ENCODE measurements around the gene PPP1R8. TPM values are rescaled to one million over a fixed set of nuclear protein-coding genes. Genes with fewer than 3 reads are reported as not detected.

The PPP1R8 gene
- total and polyA plus RNA-seq, 4 donors, result 3.1 to 20.5 (median 17.5) TPM

DNA sequence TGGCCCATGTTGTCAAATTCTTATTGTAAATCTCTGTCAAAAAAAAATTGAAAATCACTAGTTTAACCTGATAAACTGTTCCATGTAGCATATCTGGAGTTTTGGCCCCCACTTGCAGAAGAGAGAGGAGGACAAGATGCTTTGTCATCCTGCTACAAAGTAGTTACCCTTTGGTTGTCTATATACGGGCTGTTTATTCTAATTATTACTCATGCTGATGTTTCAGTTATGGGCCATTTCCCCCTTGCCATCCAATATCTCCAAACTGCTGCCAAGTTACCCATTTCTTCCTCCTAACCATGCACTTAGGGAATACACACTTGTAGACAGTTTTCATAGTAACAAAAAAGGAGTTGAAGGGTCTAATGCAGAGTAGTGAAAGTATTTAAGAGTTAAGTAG is 35.0 kb upstream of the PPP1R8 start:
- no peaks in the 10 kb centered on the region for H3K27me3 ChIP-seq (ENCODE audit: control insufficient read depth in 4 of 4, insufficient read depth in 4 of 4, low read length in 3 of 4)
- WGBS, result 78% methylated on average over 1 of the region's 1 CpG
- peaks cover 1 to 52% (median 35%) of the 10 kb centered on the region in 4 donors for H3K36me3 ChIP-seq (ENCODE audit: control insufficient read depth in 4 of 4, insufficient read depth in 3 of 4, low read depth in 1 of 4, low read length in 3 of 4)
- no peaks in the 10 kb centered on the region for H3K9me3 ChIP-seq (ENCODE audit: control insufficient read depth in 4 of 4, low read length in 3 of 4)
- TF ChIP-seq MAX (IDR thresholded peaks at IDR 0.05) (no peak), TAF1 (conservative IDR thresholded peaks at IDR 0.05) (no peak), SP1 (IDR thresholded peaks at IDR 0.05) (no peak), HNF4A (conservative IDR thresholded peaks at IDR 0.05) (no peak), RAD21 (IDR thresholded peaks at IDR 0.05) (no peak), ATF3 (IDR thresholded peaks at IDR 0.05) (no peak), EGR1 (IDR thresholded peaks at IDR 0.05; ENCODE audit: low read depth in 2 of 2) (no peak), REST (IDR thresholded peaks at IDR 0.05) (no peak), GABPA (IDR thresholded peaks at IDR 0.05 in 1 of 2, conservative IDR thresholded peaks at IDR 0.05 in 1 of 2) (no peak), HNF4G (IDR thresholded peaks at IDR 0.05) (no peak), YY1 (IDR thresholded peaks at IDR 0.05) (no peak), JUND (IDR thresholded peaks at IDR 0.05) (no peak), FOXA2 (IDR thresholded peaks at IDR 0.05) (no peak), RXRA (IDR thresholded peaks at IDR 0.05) (no peak), FOXA1 (IDR thresholded peaks at IDR 0.05) (no peak), NR2F2 (IDR thresholded peaks at IDR 0.05) (no peak), CTCF (IDR thresholded peaks at IDR 0.05; ENCODE audit: low read depth, low read length, missing input control) (no peak)
- TF ChIP-seq, protein P1, sequence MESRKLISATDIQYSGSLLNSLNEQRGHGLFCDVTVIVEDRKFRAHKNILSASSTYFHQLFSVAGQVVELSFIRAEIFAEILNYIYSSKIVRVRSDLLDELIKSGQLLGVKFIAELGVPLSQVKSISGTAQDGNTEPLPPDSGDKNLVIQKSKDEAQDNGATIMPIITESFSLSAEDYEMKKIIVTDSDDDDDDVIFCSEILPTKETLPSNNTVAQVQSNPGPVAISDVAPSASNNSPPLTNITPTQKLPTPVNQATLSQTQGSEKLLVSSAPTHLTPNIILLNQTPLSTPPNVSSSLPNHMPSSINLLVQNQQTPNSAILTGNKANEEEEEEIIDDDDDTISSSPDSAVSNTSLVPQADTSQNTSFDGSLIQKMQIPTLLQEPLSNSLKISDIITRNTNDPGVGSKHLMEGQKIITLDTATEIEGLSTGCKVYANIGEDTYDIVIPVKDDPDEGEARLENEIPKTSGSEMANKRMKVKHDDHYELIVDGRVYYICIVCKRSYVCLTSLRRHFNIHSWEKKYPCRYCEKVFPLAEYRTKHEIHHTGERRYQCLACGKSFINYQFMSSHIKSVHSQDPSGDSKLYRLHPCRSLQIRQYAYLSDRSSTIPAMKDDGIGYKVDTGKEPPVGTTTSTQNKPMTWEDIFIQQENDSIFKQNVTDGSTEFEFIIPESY (IDR thresholded peaks at IDR 0.05), result no peak
- H3K9ac ChIP-seq (ENCODE audit: low read depth in 1 of 2, low read length in 2 of 2), result no peak overlapping the region
- no peak overlapping the region for H3K4me3 ChIP-seq (ENCODE audit: low read depth in 1 of 3, low read length in 3 of 3)
- no peak overlapping the region for H3K27ac ChIP-seq (ENCODE audit: low read depth in 1 of 2, low read length in 2 of 2)
- DNase-seq (ENCODE audit: low spot score), result no peak
- no peaks in the 10 kb centered on the region for H3K4me1 ChIP-seq (ENCODE audit: control insufficient read depth in 4 of 4, insufficient read depth in 4 of 4, low read length in 3 of 4)
